Activated T-helper 1 cell treated with anti-CD3 and anti-CD28 coated beads, Interleukin-12 subunit alpha, Interleukin-12 subunit beta, Interleukin-2, Interleukin-4 antibody, amounts not matched to agents 30 ng/mL and 10 ng/mL and 1 ng/mL, durations not matched to agents 14 hours and 24 hours and 36 hours (primary cell): Measurements from ENCODE around the gene SPDYE5. TPM values are rescaled to one million over a fixed set of nuclear protein-coding genes. Genes with fewer than 3 reads are reported as not detected.
"Not testable (repeated sequence)": the region's sequence is repeated elsewhere in the genome, so short reads cannot be mapped to it uniquely, and the experiment has no call there.

Source experiments
- DNase-seq: peaks from one replicate; pipeline ENCODE4 v3.0.0; 2021; ENCODE audit warnings: low spot score
- H3K27ac Mint-ChIP-seq: one replicate; pipeline ENCODE4 v1.8.0; 2021; ENCODE audit warnings: mild to moderate bottlenecking, mixed read lengths
- H3K27me3 Mint-ChIP-seq: one replicate; pipeline ENCODE4 v1.8.0; 2022; ENCODE audit warnings: mild to moderate bottlenecking, moderate library complexity, mixed read lengths; ENCODE audit not compliant: insufficient read depth
- H3K36me3 Mint-ChIP-seq: one replicate; pipeline ENCODE4 v1.8.0; 2021; ENCODE audit warnings: low read depth, mixed read lengths
- H3K4me1 Mint-ChIP-seq: one replicate; pipeline ENCODE4 v1.8.0; 2021; ENCODE audit warnings: low read depth, mixed read lengths
- H3K4me3 Mint-ChIP-seq: one replicate; pipeline ENCODE4 v1.8.0; 2021; ENCODE audit warnings: mild to moderate bottlenecking, moderate library complexity, mixed read lengths
- H3K9me3 Mint-ChIP-seq: one replicate; pipeline ENCODE4 v1.8.0; 2021; ENCODE audit warnings: mixed read lengths
- intact Hi-C: fragments of 100-400 bp; cut with micrococcal nuclease; formaldehyde crosslinking; loops from one replicate; pipeline ENCODE4 v1.15.1; 2024
- total RNA-seq: library from RNA; stranded (reverse); gene quantifications from 2 replicates; pipeline ENCODE4 v1.2.3, GENCODE V29; 2022

The SPDYE5 gene
- total RNA-seq, 1 donor from 2014 or later, result not detected

DNA sequence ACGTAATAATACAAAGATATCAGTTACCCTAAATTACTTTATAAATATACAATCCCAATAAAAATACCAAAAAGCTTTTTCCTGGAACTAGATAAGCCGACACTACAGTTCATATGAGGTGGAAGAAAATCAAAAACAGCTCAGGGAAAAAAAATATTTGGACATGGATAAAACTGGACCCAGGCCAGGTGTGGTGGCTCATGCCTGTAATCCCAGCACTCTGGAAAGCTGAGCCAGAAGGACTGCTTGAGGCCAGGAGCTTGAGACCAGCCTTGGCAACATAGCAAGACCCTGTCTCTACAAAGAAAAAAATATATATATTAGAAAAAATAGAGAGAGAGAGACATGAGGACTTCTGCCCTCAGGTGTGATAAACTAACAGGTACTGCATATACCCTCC lies 26.7 kb downstream of the SPDYE5 start:
- H3K27me3 Mint-ChIP-seq, H3K27ac Mint-ChIP-seq, DNase-seq, H3K4me3 Mint-ChIP-seq, intact Hi-C loops: not testable (repeated sequence)
- Mint-ChIP-seq H3K36me3 (peaks cover 43% of the 10 kb centered on the region), H3K9me3 (peaks cover 17% of the 10 kb centered on the region), H3K4me1 (peaks cover 11% of the 10 kb centered on the region)

DNA sequence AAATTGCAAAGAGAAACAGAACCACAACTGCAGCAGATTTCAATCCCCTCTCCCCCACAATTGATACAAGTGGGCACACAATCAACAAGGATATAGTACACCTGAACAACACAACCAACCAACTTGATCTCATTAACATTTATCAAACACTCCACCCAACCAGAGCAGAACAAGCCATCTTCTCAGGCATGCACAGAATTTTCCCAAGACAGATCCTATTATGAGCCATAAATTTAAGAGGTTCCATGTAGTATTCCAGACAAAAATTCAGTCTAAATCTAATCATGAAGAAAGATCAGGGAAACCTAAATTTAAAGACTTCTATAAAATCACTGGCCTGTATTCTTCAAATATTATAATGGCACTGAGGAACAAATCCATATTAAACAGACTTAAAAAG lies 29.6 kb downstream of the SPDYE5 start:
- peaks cover 53% of the 10 kb centered on the region for H3K36me3 Mint-ChIP-seq
- H3K4me3 Mint-ChIP-seq, DNase-seq, H3K27me3 Mint-ChIP-seq, H3K27ac Mint-ChIP-seq: not testable (repeated sequence)
- peaks cover 26% of the 10 kb centered on the region for H3K4me1 Mint-ChIP-seq
- intact Hi-C loops, result loop anchor here (10.0 kb wide), 1 partner anchor 833 kb away; the partner anchor contains the start of gene YWHAG
- peaks cover 17% of the 10 kb centered on the region for H3K9me3 Mint-ChIP-seq

DNA sequence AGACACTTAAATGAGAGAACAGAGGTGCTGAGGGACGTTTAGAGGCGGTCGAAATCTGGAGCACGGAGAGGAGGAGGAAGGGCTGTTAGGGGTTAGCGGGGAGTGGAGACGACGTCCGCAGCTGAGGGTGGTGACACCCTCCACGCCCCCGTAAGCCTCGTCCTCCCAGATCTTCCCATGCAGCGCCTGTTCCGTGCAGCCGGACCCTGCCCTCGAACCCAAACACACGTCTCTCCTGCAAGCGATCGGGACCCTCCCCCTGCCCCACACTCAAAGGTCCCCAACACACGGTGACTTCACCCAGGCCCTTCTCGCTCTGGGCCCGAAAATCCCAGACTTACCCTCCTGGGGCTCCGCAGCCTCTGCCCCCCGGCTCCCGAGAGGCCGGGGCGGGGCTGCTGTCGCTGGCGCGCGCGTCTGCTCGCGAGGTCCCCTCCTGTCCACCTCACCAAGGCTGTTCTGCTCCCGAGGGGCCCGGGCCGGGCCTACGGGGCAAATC lies 35.2 kb downstream of the SPDYE5 start:
- Mint-ChIP-seq H3K4me1 (peaks cover 33% of the 10 kb centered on the region), H3K4me3 (peak overlapping the region; percentile 90), H3K27ac (peak overlapping the region; percentile 79), H3K36me3 (peaks cover 26% of the 10 kb centered on the region)
- peak; percentile 3 for DNase-seq
- not testable (repeated sequence) for H3K9me3 Mint-ChIP-seq, H3K27me3 Mint-ChIP-seq
- intact Hi-C loops, result loop anchor here (5.0 to 10.0 kb wide), 2 partner anchors 455 to 828 kb away; partner anchors contain the start of genes RCC1L and YWHAG

DNA sequence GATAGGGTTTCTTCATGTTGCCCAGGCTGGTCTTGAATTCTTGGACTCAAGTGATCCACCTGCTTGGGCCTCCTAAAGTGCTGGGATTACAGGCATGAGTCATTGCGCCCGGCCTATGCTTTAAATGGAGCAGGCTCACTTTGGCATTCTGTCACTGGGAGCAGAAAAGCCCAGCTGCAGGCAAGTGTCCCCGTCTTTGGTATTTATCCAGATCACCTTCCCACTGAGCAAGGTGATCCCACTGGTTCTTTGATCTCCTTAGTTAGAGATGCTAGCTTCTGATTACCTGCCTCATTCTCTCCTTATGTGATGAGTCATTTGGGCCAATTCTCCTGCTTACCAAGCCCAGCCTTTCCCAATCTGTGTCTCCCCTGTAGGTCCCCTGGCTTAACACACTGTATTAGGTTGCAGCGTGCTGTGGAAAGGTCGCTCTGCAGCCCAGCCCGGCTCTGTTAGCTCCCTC lies 39.3 kb downstream of the SPDYE5 start:
- peaks cover 5% of the 10 kb centered on the region for H3K27me3 Mint-ChIP-seq
- H3K4me1 Mint-ChIP-seq, result peaks cover 20% of the 10 kb centered on the region
- H3K27ac Mint-ChIP-seq, result no peak overlapping the region
- H3K9me3 Mint-ChIP-seq, result no peaks in the 10 kb centered on the region
- DNase-seq, result no peak
- no peaks in the 10 kb centered on the region for H3K36me3 Mint-ChIP-seq
- intact Hi-C loops, result no loop called here
- no peak overlapping the region for H3K4me3 Mint-ChIP-seq

DNA sequence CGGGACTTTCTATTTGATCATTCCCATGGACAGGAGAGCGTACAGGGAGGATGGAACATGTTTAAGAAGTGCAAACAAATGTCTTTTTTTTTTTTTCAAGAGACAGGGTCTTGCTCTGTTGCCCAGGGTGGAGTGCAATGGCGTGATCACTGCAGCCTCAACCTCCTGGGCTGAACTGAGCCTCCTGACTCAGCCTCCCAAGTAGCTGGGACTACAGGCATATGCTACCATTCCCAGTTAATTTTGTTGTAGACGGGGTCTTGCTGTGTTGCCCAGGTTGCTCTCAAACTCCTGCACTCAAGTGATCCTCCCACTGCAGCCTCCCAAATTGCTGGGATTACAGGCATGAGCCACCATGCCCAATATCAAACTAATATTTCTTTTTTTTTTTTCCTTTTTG lies 40.5 kb downstream of the SPDYE5 start:
- Mint-ChIP-seq H3K4me1 (peaks cover 11% of the 10 kb centered on the region), H3K9me3 (no peaks in the 10 kb centered on the region), H3K27me3 (peaks cover 5% of the 10 kb centered on the region), H3K4me3 (no peak overlapping the region), H3K36me3 (no peaks in the 10 kb centered on the region), H3K27ac (no peak overlapping the region)
- DNase-seq, result no peak
- intact Hi-C loops, result no loop called here

DNA sequence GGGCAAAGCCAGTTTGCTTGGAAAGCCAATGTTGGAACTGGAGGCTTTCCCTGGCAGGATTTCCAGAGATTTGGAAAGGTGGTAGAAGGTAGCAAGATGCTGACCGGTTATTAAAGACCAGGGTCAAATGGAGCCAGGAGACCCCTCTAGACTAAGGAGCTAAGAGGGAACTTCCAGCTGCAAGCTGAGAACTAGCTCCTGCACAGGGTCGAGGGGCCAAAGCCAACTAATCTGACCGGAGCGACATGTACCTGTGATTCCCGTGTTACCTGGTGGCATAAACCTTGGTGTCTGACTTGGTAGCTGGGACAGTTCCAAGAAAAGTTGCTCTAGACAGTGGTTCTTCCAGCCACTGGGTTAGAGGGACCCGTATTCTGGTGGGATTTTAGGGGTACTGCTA lies 41.8 kb downstream of the SPDYE5 start:
- H3K9me3 Mint-ChIP-seq, result no peaks in the 10 kb centered on the region
- no peaks in the 10 kb centered on the region for H3K36me3 Mint-ChIP-seq
- no peak overlapping the region for H3K27ac Mint-ChIP-seq
- intact Hi-C loops, result no loop called here
- DNase-seq, result no peak
- peaks cover 5% of the 10 kb centered on the region for H3K27me3 Mint-ChIP-seq
- no peak overlapping the region for H3K4me3 Mint-ChIP-seq
- peaks cover 6% of the 10 kb centered on the region for H3K4me1 Mint-ChIP-seq

DNA sequence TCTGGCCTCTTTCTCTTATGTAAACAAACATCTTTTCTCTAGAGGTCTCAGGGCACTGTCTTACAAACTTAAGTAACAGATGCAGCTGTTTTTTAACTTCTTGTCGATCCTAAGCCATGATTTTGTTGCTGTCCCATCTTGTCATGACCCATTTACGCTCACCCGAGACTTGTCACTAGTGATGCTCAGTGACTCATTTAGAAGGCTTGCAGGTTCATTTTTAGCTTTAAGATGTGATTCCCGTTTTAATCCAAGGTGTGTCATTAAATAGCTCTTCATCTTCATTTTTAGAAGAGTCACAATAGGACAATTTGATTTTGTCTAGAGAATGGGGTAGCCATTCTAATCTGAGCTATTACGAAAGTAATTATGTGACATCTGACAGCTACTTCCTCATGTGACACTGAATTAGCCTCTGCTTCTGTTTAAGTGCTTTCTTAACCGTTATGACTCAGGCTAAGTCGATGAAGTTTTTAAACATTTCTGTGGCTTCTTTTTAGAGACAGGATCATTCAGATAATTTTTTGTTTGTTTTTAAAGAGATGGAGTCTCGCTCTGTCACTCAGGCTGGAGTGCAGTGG lies 42.7 kb downstream of the SPDYE5 start:
- intact Hi-C loops, result no loop called here
- Mint-ChIP-seq H3K27ac (peak overlapping the region; percentile 2), H3K27me3 (peaks cover 5% of the 10 kb centered on the region), H3K4me1 (peaks cover 6% of the 10 kb centered on the region), H3K4me3 (no peak overlapping the region), H3K36me3 (no peaks in the 10 kb centered on the region), H3K9me3 (no peaks in the 10 kb centered on the region)
- no peak for DNase-seq

DNA sequence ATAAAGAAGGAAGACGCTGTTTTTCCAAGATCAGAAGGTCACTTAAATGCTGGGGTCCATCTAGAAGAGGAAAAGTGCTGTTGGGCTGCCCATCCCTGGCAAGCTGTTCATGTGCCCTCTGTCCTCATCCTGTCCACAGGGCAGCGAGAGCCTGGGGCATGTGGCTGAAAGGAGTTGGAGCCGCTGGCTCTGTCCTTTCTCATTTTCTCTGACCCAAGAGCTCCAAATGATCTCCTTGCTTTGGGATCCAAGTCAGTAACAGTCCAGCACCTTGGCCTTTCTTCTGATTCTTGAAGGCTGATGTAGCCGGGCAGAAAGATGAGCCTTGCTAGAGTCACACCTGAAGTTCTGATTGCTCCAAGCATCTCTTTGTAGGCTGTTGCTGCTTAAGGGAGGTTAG lies 44.4 kb downstream of the SPDYE5 start:
- Mint-ChIP-seq H3K27ac (no peak overlapping the region), H3K4me3 (no peak overlapping the region), H3K36me3 (no peaks in the 10 kb centered on the region), H3K9me3 (no peaks in the 10 kb centered on the region), H3K4me1 (peaks cover 6% of the 10 kb centered on the region), H3K27me3 (peaks cover 5% of the 10 kb centered on the region)
- intact Hi-C loops, result no loop called here
- DNase-seq, result no peak

DNA sequence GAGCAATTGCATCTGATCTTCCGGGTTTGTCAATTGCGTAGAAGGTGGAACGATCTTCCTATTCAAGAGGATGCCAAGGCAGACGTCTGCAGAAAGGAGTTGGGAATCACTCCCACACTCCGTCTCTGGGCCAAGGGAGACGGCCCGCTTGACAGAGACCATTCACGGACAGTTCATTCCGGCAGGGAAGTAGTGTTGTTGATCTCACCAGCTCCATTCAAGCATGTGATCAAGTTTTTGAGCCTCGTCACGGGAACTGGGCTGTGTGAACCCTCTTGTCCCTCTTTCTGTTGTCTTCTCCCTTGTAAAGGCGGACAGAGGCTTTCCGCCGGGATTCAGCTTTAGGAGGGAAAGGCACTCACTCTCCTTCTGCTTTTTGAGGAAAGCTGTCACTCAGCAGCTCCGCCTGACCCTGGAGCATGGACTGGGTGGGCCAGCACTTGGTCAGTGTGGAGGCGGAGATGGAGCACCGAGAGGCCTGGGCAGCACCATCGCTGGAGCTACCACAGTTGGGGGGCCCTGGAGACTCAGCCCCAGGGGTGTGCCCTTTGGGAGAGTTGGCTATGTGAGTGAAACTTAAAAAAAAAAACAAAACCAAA lies 44.9 kb downstream of the SPDYE5 start:
- no peaks in the 10 kb centered on the region for H3K9me3 Mint-ChIP-seq
- H3K36me3 Mint-ChIP-seq, result no peaks in the 10 kb centered on the region
- peak overlapping the region; percentile 48 for H3K27ac Mint-ChIP-seq
- intact Hi-C loops, result no loop called here
- peaks cover 6% of the 10 kb centered on the region for H3K4me1 Mint-ChIP-seq
- no peak overlapping the region for H3K4me3 Mint-ChIP-seq
- DNase-seq, result no peak
- H3K27me3 Mint-ChIP-seq, result peaks cover 5% of the 10 kb centered on the region

DNA sequence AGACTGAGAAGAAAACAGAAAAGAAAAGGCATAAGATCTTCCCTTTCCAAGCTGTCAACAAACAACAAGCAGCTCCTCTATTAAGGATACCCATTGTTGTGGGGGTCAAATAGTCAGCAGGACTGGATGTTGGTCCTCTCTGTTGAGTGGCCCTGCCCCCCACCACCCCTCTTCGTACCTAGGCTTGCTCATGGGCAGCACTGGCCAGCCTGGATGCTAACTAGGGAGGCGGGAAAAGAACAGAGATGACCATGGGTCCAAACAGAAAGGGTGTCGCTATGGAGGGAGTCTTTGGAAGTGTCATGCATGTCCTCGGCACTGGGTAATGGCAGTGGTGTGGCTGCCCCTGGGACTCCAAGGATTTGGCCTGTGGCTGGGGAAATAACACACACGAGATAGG lies 45.6 kb downstream of the SPDYE5 start:
- Mint-ChIP-seq H3K36me3 (no peaks in the 10 kb centered on the region), H3K27me3 (peaks cover 5% of the 10 kb centered on the region), H3K9me3 (no peaks in the 10 kb centered on the region), H3K27ac (peak overlapping the region; percentile 48), H3K4me1 (peaks cover 6% of the 10 kb centered on the region), H3K4me3 (no peak overlapping the region)
- intact Hi-C loops, result no loop called here
- no peak for DNase-seq

DNA sequence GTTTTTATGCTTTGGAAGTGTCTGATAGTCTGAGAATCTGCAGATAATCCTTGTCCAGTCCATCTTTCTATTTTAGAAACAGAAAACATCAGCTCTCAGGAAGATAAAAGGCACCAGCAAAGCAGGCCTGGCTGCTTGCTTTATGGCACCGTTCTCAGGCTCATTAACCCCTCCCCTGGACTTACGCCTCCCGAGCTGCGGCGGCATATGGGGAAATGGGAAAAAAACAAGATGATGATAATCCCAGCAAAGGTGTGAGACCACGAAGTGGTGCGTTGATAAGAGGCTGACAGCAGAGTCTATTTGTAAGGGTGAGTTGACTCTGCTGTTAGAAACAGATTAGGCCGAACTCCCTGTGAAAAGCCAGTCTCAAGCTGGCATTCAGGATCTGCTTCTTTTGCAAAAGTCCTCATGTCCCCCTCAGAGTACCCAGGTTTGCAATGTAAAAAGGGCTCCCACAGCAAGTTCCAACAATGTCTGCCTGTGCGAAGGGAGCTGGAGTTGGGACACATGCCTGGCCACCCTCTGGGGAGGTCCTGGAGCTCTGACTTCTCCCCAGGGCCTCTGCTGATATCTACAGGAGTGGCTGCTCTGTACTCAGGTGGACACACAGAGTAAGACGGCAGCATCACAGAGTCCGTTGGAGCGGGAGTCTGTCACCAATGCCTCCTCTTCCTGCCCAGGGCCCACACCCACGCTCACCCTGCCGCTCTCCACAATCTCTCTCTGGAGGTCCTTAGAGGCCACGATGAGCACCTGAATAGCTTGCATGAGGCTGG lies 54.3 kb downstream of the SPDYE5 start:
- intact Hi-C loops, result no loop called here
- no peak overlapping the region for H3K27ac Mint-ChIP-seq
- H3K4me3 Mint-ChIP-seq, result no peak overlapping the region
- no peaks in the 10 kb centered on the region for H3K9me3 Mint-ChIP-seq
- no peaks in the 10 kb centered on the region for H3K4me1 Mint-ChIP-seq
- H3K27me3 Mint-ChIP-seq, result no peaks in the 10 kb centered on the region
- H3K36me3 Mint-ChIP-seq, result no peaks in the 10 kb centered on the region
- no peak for DNase-seq
